ENCODE measurements around the gene ELMO2. TPM values are rescaled to one million over a fixed set of nuclear protein-coding genes. Genes with fewer than 3 reads are reported as not detected.

ELMO2 gene
- total RNA-seq, 4 donors from 2014 or later: 13.5 to 30.0 (median 22.1) TPM

- DNase-seq: no peak
Measured at GRCh38 chr20:46400828-46401477, 5.5 kb downstream of the ELMO2 start.

GRCh38 chr20:46400253-46400652, 6.2 kb downstream of the ELMO2 start:
- peak overlapping the region in 1 of 4 donors; percentile 3 for H3K4me3 ChIP-seq
- TF ChIP-seq CTCF (IDR thresholded peaks at IDR 0.05): no peak
- peak; percentile 27 to 44 (median 34) for TF ChIP-seq POLR2AphosphoS5 (IDR thresholded peaks at IDR 0.05)
- TF ChIP-seq EP300 (IDR thresholded peaks at IDR 0.05; ENCODE audit: low read depth): no peak
- no peak for TF ChIP-seq POLR2A (IDR thresholded peaks at IDR 0.05)
- no peak for DNase-seq
- in situ Hi-C loops (cut with MboI; ENCODE audit: low pct_ligation_motif_present in 1 of 4, low pct_unique_long_range_greater_than_20kb in 1 of 4, low sequenced_read_pairs in 3 of 4) (no loop called here), intact Hi-C loops (cut with DNase I; ENCODE audit: low total_unique reads) (no loop called here)
- H3K27me3 ChIP-seq: no peaks in the 10 kb centered on the region
- peak overlapping the region; percentile 69 to 84 (median 78) for H3K27ac ChIP-seq
- 29 to 42% methylated on average over 3 to 4 of the region's 4 CpGs for WGBS, 2 donors (ENCODE audit: low coverage in 1 of 2)
- H3K4me1 ChIP-seq: peaks cover 31 to 76% (median 49%) of the 10 kb centered on the region in 4 donors
- no peaks in the 10 kb centered on the region for H3K9me3 ChIP-seq
- H3K36me3 ChIP-seq: no peaks in the 10 kb centered on the region

More at GRCh38 chr20:46400828-46401477, 5.5 kb downstream of the ELMO2 start:
- Histone ChIP-seq H3K4me1 (peaks cover 33 to 77% (median 54%) of the 10 kb centered on the region in 4 donors), H3K4me3 (peak overlapping the region in 1 of 4 donors; percentile 3), H3K27ac (peak overlapping the region; percentile 69 to 84 (median 78)), H3K9me3 (no peaks in the 10 kb centered on the region), H3K36me3 (no peaks in the 10 kb centered on the region), H3K27me3 (no peaks in the 10 kb centered on the region)
- in situ Hi-C loops (cut with MboI; ENCODE audit: low pct_ligation_motif_present in 1 of 4, low pct_unique_long_range_greater_than_20kb in 1 of 4, low sequenced_read_pairs in 3 of 4) (no loop called here), intact Hi-C loops (cut with DNase I; ENCODE audit: low total_unique reads) (no loop called here)
- no peak for TF ChIP-seq CTCF (IDR thresholded peaks at IDR 0.05)
- 49 to 61% methylated on average over 4 to 6 of the region's 6 CpGs for WGBS, 2 donors (ENCODE audit: low coverage in 1 of 2)

- Histone ChIP-seq H3K27me3 (no peaks in the 10 kb centered on the region), H3K9me3 (no peaks in the 10 kb centered on the region), H3K27ac (peak overlapping the region; percentile 69 to 84 (median 78)), H3K4me3 (no peak overlapping the region), H3K36me3 (no peaks in the 10 kb centered on the region), H3K4me1 (peaks cover 26 to 75% (median 43%) of the 10 kb centered on the region in 4 donors)
- in situ Hi-C loops (cut with MboI; ENCODE audit: low pct_ligation_motif_present in 1 of 4, low pct_unique_long_range_greater_than_20kb in 1 of 4, low sequenced_read_pairs in 3 of 4): no loop called here
- TF ChIP-seq POLR2AphosphoS5 (IDR thresholded peaks at IDR 0.05): peak in 2 of 3 donors; percentile 11 to 13
- no peak for TF ChIP-seq CTCF (IDR thresholded peaks at IDR 0.05)
- TF ChIP-seq POLR2A (IDR thresholded peaks at IDR 0.05): peak; percentile 33
- TF ChIP-seq EP300 (IDR thresholded peaks at IDR 0.05; ENCODE audit: low read depth): no peak
- no peak for DNase-seq
- WGBS, 2 donors (ENCODE audit: low coverage in 1 of 2): 48 to 60% methylated on average over 1 to 3 of the region's 3 CpGs
- intact Hi-C loops (cut with DNase I; ENCODE audit: low total_unique reads): no loop called here
Measured at GRCh38 chr20:46399401-46399800, 7.0 kb downstream of the ELMO2 start.

- H3K27me3 ChIP-seq: no peaks in the 10 kb centered on the region
- no peak overlapping the region for H3K4me3 ChIP-seq
- TF ChIP-seq POLR2A (IDR thresholded peaks at IDR 0.05) (no peak), EP300 (IDR thresholded peaks at IDR 0.05; ENCODE audit: low read depth) (no peak), POLR2AphosphoS5 (IDR thresholded peaks at IDR 0.05) (no peak), CTCF (IDR thresholded peaks at IDR 0.05) (no peak)
- H3K27ac ChIP-seq: peak overlapping the region in 3 of 4 donors; percentile 69 to 84 (median 77)
- DNase-seq: no peak
- intact Hi-C loops (cut with DNase I; ENCODE audit: low total_unique reads): no loop called here
- H3K4me1 ChIP-seq: peaks cover 26 to 71% (median 43%) of the 10 kb centered on the region in 4 donors
- in situ Hi-C loops (cut with MboI; ENCODE audit: low pct_ligation_motif_present in 1 of 4, low pct_unique_long_range_greater_than_20kb in 1 of 4, low sequenced_read_pairs in 3 of 4): no loop called here
- WGBS, 2 donors (ENCODE audit: low coverage in 1 of 2): 68% methylated on average over 3 of the region's 3 CpGs; no CpG with 5 or more reads in 1 of the 2 donors
- H3K9me3 ChIP-seq: no peaks in the 10 kb centered on the region
- peaks cover 0 to 4% (median 2%) of the 10 kb centered on the region in 4 donors for H3K36me3 ChIP-seq
Measured at GRCh38 chr20:46398963-46399362, 7.5 kb downstream of the ELMO2 start.

Measured in transverse colon (tissue), 4 donors.